Suprapubic skin (tissue), 4 donors: Measurements from ENCODE around the gene TNFRSF1A. TPM values are rescaled to one million over a fixed set of nuclear protein-coding genes. Genes with fewer than 3 reads are reported as not detected.
"Not testable (repeated sequence)": the region's sequence is repeated elsewhere in the genome, so short reads cannot be mapped to it uniquely, and the experiment has no call there.

ENCODE experiments used
- DNase-seq, 2 donors: peaks; one replicate each; pipeline ENCODE4 v3.0.0-alpha.2; 2019; ENCODE audit warnings: low spot score in 2 of 2
- H3K27ac ChIP-seq: fragments of 200-600 bp; sonication (generic); one replicate; pipeline ENCODE4 v1.5.1; 2019
- H3K27me3 ChIP-seq: fragments of 200-600 bp; sonication (generic); one replicate; pipeline ENCODE4 v1.5.1; 2019
- H3K36me3 ChIP-seq: fragments of 200-600 bp; sonication (generic); one replicate; pipeline ENCODE4 v1.5.1; 2019
- H3K4me1 ChIP-seq: fragments of 200-600 bp; sonication (generic); one replicate; pipeline ENCODE4 v1.5.1; 2019
- H3K4me3 ChIP-seq: fragments of 200-600 bp; sonication (generic); one replicate; pipeline ENCODE4 v1.5.1; 2019; ENCODE audit warnings: mild to moderate bottlenecking
- H3K9me3 ChIP-seq: fragments of 200-600 bp; sonication (generic); one replicate; pipeline ENCODE4 v1.5.1; 2019
- EP300 ChIP-seq: sonication (generic); formaldehyde crosslinking; IDR thresholded peaks from one replicate; pipeline ENCODE4 v1.6.1; 2017; ENCODE audit warnings: antibody characterized with exemption
- POLR2A ChIP-seq, 2 donors: fragments of 450-650 bp; IDR thresholded peaks; one replicate each; pipeline ENCODE4 v1.6.1; 2017; ENCODE audit warnings: antibody characterized with exemption in 2 of 2, mild to moderate bottlenecking in 2 of 2, moderate library complexity in 2 of 2
- POLR2AphosphoS5 ChIP-seq, 3 donors: sonication (generic); formaldehyde crosslinking; IDR thresholded peaks; one replicate each; pipeline ENCODE4 v1.6.1; 2017; ENCODE audit warnings: antibody characterized with exemption in 3 of 3
- WGBS: methylation state at CpG from one replicate; pipeline ENCODE4 v1.1.5; 2018; 5-methylcytosine and 5-hydroxymethylcytosine counted together
- total RNA-seq, 4 donors: library from RNA; depleted of rRNA; stranded (reverse); fragments of >200 nt; gene quantifications; one replicate each; pipeline ENCODE4 v1.1.0, GENCODE V29; 2016
- TF ChIP-seq, protein P1 (sequence below), 2 donors: fragments of 200-600 bp in 1 of 2; fragments of 450-650 bp in 1 of 2; sonication (generic) in 1 of 2; IDR thresholded peaks; one replicate each; pipeline ENCODE4 v1.5.1; 2016 to 2019; ENCODE audit warnings: antibody characterized with exemption in 2 of 2, mild to moderate bottlenecking in 1 of 2, moderate library complexity in 1 of 2

Gene TNFRSF1A
- total RNA-seq, 4 donors from 2014 or later: 276 to 352 (median 281) TPM

DNA sequence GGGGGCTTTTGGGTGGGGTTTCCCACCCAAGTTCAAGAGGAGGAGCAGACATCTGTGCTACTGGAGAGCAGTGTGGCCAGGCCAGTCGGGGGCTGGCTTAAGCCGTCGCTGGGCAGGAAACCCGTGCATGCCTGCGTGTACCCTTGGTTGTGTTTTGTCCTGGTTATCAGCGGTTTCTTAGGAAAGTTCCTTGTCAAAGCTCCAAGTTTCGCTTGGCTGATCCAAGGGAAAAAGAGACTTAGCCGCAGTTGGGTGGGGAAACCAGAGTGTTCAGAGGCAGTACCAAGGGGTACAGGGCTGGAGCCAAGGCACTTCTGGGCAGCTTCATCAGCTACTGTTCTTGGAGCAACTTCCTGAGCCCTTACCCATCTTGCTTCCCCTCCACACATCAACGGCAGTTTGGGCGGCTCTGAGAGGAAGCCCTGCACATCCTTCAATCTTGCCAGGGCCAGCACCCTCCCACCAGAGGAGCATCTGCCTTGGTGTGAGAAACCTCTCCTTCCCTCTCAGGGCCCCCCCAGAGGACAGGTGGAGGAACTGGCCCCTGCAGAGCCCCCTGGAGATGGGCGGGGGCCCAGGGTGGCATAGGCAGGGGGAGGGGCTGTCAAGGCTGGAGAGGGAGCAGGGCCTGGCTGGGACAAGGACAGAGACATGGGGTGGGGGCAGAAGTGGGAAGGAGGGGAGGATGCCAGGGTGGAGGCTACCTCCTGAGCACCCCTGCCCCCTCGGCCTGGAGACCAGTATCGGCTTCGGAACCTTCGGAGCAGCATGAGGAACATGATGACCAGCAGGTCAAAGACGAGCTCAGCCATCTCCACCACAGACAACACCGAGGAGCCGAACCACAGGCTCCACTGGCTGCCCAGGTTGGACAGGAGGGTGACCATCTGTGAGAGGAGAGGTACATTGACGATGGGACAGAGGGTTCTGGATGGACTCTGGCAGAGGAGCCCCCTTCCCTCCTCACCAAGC, 5.8 kb upstream of the TNFRSF1A start:
- Histone ChIP-seq H3K4me3 (peak overlapping the region; percentile 12), H3K36me3 (no peaks in the 10 kb centered on the region), H3K27me3 (no peaks in the 10 kb centered on the region), H3K9me3 (no peaks in the 10 kb centered on the region), H3K27ac (peak overlapping the region; percentile 77), H3K4me1 (peaks cover 42% of the 10 kb centered on the region)
- DNase-seq: peak in 1 of 2 donors; percentile 85
- peak in 1 of 3 donors; percentile 79 for TF ChIP-seq POLR2AphosphoS5 (IDR thresholded peaks at IDR 0.05)
- no peak for TF ChIP-seq POLR2A (IDR thresholded peaks at IDR 0.05)
- 44% methylated on average over 14 of the region's 19 CpGs for WGBS

DNA sequence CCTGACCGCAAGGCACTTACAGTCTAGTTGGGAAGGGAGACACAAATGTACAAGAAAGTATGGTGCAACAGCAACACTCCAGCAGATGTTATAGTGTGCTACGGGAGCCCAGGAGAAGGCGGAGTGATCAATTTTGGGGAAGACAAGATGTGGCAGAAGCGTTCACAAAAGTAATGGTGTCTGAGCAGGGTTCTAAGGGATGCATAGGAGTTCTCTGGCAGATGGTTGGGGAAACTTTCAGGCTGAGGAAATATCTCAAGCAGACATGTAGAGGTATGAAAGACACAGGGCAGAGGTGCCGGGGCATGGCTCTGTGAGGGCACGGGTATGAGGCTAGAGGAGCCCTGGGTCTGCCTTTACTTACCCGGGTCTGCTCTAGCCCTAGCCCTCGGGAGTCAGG, 5.1 kb upstream of the TNFRSF1A start:
- Histone ChIP-seq H3K36me3 (no peaks in the 10 kb centered on the region), H3K9me3 (no peaks in the 10 kb centered on the region), H3K4me1 (peaks cover 49% of the 10 kb centered on the region), H3K4me3 (no peak overlapping the region), H3K27ac (peak overlapping the region; percentile 77), H3K27me3 (no peaks in the 10 kb centered on the region)
- 81% methylated on average over 8 of the region's 8 CpGs for WGBS
- DNase-seq: no peak
- TF ChIP-seq POLR2AphosphoS5 (IDR thresholded peaks at IDR 0.05) (no peak), POLR2A (IDR thresholded peaks at IDR 0.05) (no peak), EP300 (no peak)
- TF ChIP-seq, protein P1, sequence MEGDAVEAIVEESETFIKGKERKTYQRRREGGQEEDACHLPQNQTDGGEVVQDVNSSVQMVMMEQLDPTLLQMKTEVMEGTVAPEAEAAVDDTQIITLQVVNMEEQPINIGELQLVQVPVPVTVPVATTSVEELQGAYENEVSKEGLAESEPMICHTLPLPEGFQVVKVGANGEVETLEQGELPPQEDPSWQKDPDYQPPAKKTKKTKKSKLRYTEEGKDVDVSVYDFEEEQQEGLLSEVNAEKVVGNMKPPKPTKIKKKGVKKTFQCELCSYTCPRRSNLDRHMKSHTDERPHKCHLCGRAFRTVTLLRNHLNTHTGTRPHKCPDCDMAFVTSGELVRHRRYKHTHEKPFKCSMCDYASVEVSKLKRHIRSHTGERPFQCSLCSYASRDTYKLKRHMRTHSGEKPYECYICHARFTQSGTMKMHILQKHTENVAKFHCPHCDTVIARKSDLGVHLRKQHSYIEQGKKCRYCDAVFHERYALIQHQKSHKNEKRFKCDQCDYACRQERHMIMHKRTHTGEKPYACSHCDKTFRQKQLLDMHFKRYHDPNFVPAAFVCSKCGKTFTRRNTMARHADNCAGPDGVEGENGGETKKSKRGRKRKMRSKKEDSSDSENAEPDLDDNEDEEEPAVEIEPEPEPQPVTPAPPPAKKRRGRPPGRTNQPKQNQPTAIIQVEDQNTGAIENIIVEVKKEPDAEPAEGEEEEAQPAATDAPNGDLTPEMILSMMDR (IDR thresholded peaks at IDR 0.05): no peak

DNA sequence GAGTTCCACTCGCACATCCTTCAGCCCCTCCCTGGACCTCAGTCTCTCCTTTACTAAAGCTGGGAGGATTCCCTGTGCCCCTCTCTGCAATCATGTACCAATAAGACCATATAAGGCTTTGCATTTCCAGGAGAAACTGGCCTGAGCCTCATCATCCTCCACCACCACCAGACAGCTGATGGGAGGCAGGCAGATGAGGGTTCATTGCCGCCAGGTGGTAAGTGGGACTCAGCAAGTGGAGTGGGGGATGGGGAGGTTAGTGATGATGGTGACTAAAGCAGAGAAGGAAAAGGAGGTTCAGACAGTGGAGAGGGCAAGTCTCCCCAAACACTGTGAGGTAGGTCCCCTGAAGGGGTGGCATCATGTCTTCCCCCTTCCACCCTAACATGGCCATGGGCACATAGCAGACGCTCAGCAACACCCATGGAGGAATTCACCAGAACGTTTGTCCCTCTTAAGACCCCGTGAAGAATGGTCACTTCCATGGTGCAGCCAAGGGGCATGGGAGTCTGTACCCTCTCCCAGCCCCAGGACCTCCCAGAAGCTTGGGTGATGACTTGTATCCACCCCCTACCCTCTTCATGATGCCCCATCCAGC, 4.5 kb upstream of the TNFRSF1A start:
- Histone ChIP-seq H3K27me3 (no peaks in the 10 kb centered on the region), H3K4me1 (peaks cover 50% of the 10 kb centered on the region), H3K4me3 (no peak overlapping the region), H3K36me3 (no peaks in the 10 kb centered on the region), H3K27ac (peak overlapping the region; percentile 57), H3K9me3 (no peaks in the 10 kb centered on the region)
- WGBS: 92% methylated on average over 5 of the region's 5 CpGs
- DNase-seq: no peak
- TF ChIP-seq, protein P1 (IDR thresholded peaks at IDR 0.05): no peak
- no peak for TF ChIP-seq POLR2AphosphoS5 (IDR thresholded peaks at IDR 0.05)
- no peak for TF ChIP-seq POLR2A (IDR thresholded peaks at IDR 0.05)
- TF ChIP-seq EP300: no peak

DNA sequence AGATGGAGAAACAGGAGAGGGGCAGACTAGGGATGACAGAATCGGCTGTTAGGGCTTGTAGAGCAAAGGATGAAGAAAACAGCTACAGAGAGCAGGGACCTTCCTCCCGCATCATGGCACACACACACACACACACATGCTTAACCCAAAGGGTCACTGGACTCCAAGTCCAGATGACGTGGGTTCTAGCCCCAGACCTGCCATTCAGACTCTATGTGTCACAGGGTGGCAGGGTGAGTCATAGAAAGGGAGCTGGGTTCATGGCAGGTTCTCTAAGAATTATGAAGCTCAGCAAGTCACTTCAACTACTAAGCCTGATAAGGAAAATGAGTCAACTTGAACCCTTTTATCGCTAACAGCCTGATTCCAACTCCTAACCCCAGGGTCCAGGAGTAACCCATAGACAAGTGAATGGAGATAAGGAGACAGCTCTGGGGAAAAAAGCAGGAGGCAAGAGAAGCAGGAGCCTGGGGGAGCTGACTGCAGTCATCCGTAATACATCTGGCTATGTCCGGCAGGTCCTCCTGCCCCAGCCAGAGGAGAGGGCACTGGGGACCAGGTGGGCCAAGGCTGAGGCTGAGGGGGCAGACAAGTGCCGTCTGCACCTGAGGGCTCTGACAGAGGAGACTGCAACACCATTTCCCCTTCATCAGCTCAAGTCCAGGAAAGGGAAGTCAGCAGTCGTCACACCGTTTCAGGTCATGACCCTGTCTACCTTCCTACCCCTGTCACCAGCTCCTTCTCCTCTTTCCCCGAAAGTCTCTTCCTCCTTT, 3.6 kb upstream of the TNFRSF1A start:
- WGBS: 72% methylated on average over 10 of the region's 10 CpGs
- Histone ChIP-seq H3K9me3 (no peaks in the 10 kb centered on the region), H3K4me1 (peaks cover 50% of the 10 kb centered on the region), H3K4me3 (no peak overlapping the region), H3K27me3 (no peaks in the 10 kb centered on the region), H3K36me3 (no peaks in the 10 kb centered on the region), H3K27ac (peak overlapping the region; percentile 57)
- TF ChIP-seq POLR2AphosphoS5 (IDR thresholded peaks at IDR 0.05): no peak
- no peak for TF ChIP-seq POLR2A (IDR thresholded peaks at IDR 0.05)
- TF ChIP-seq EP300: no peak
- no peak for DNase-seq

DNA sequence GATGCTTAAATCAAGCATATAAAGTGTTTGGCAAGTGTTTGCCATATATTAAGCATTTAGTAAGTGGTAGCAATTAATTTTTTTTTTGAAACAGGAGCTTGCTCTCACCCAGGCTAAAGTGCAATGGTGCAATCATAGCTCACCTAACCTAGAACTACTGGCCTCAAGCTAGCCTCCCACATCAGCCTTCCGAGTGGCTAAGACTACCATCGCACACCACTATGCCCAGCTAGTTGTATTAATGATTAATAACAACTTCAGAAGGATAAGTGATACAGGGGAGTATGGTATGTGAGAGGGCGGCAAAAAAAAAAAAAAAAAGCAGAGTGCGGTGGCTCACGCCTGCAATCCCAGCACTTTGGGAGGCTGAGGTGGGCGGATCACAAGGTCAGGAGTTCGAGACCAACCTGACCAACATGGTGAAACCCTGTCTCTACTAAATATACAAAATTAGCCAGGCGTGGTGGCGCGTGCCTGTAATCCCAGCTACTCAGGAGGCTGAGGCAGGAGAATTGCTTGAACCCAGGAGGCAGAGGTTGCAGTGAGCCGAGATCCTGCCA, 2.3 kb upstream of the TNFRSF1A start:
- WGBS: 93% methylated on average over 11 of the region's 11 CpGs
- peaks cover 61% of the 10 kb centered on the region for H3K4me1 ChIP-seq
- not testable (repeated sequence) for H3K9me3 ChIP-seq, H3K36me3 ChIP-seq, DNase-seq, H3K27me3 ChIP-seq, H3K4me3 ChIP-seq
- peak overlapping the region; percentile 99 for H3K27ac ChIP-seq

DNA sequence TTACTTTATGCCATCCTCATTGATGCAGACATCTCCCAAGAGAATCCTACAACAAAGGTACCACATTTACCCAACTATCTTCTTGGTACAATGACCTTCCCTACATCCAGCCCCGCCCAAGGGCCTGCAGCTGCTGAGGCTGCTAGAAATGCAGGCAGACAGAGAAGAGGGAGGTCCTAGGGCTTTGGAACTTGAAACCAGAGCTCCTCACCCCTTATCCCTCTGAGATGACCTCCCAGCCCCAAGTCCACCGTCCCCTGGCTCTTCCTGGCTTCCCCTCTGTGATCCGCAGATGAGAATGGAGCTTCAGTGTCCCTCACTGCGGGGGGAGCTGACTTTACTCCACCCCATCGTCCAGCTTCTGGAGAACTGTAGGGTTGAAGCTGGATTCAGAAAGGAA, 1.6 kb upstream of the TNFRSF1A start:
- Histone ChIP-seq H3K9me3 (no peaks in the 10 kb centered on the region), H3K4me1 (peaks cover 68% of the 10 kb centered on the region), H3K27me3 (no peaks in the 10 kb centered on the region), H3K27ac (peak overlapping the region; percentile 99), H3K36me3 (no peaks in the 10 kb centered on the region), H3K4me3 (no peak overlapping the region)
- DNase-seq: no peak
- TF ChIP-seq, protein P1 (IDR thresholded peaks at IDR 0.05): no peak
- TF ChIP-seq POLR2A (IDR thresholded peaks at IDR 0.05): no peak
- no peak for TF ChIP-seq POLR2AphosphoS5 (IDR thresholded peaks at IDR 0.05)
- no peak for TF ChIP-seq EP300
- 42% methylated on average over 5 of the region's 5 CpGs for WGBS
